Stimulated activated memory B cell treated with anti-CD40 and anti-IgM and Interleukin-4, amounts not matched to agents 10 μg/mL and 1 μg/mL and 100 μg/mL, for 72 hours (primary cell): ENCODE data around the gene SRGAP3.

Experiments
- ATAC-seq: fragments of 150-1000 bp; cut with Tn5 transposase; 2 replicates; pipeline ENCODE4 v1.10.0; 2021
- H3K27ac Mint-ChIP-seq: one replicate; pipeline ENCODE4 v1.8.0; 2022; ENCODE audit warnings: mild to moderate bottlenecking, mixed read lengths
- H3K27me3 Mint-ChIP-seq: one replicate; pipeline ENCODE4 v1.8.0; 2022; ENCODE audit warnings: mixed read lengths
- H3K36me3 Mint-ChIP-seq: one replicate; pipeline ENCODE4 v1.8.0; 2022; ENCODE audit warnings: mixed read lengths
- H3K4me1 Mint-ChIP-seq: one replicate; pipeline ENCODE4 v1.8.0; 2022; ENCODE audit warnings: mixed read lengths
- H3K4me3 Mint-ChIP-seq: one replicate; pipeline ENCODE4 v1.8.0; 2022; ENCODE audit warnings: mild to moderate bottlenecking, moderate library complexity, mixed read lengths
- H3K9me3 Mint-ChIP-seq: one replicate; pipeline ENCODE4 v1.8.0; 2022; ENCODE audit warnings: mixed read lengths

The SRGAP3 gene

DNA sequence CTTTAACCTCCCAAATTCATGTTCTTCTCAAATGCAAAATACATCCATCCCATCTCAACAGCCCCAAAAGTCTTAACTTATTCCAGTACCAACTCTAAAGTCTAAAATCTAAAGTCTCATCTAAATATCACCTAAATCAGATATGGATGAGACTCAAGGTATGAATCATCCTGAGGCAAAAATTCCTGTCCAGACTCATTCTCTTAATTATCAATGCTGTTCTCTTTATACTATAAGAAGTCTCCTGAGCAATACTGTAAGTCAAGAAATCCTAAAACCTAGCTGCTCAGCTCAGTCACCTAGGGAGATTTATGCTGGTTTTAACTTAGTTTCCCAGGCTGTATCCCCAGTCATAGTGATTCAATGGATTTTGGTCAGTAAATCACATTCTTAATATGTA lies 297.3 kb downstream of the SRGAP3 start:
- no peak overlapping the region for H3K4me3 Mint-ChIP-seq
- H3K36me3 Mint-ChIP-seq, result peaks cover 32% of the 10 kb centered on the region
- H3K4me1 Mint-ChIP-seq, result peaks cover 23% of the 10 kb centered on the region
- no peak overlapping the region for H3K27ac Mint-ChIP-seq
- H3K27me3 Mint-ChIP-seq, result no peaks in the 10 kb centered on the region
- no peaks in the 10 kb centered on the region for H3K9me3 Mint-ChIP-seq
- no peak for ATAC-seq

- no peak overlapping the region for H3K4me3 Mint-ChIP-seq
- peaks cover 68% of the 10 kb centered on the region for H3K36me3 Mint-ChIP-seq
- H3K4me1 Mint-ChIP-seq, result peaks cover 6% of the 10 kb centered on the region
- peaks cover 17% of the 10 kb centered on the region for H3K9me3 Mint-ChIP-seq
- no peak overlapping the region for H3K27ac Mint-ChIP-seq
- H3K27me3 Mint-ChIP-seq, result no peaks in the 10 kb centered on the region
- no peak for ATAC-seq
These were observed 303.4 kb downstream of the SRGAP3 start for GRCh38 chr3:8945890-8946600.

DNA sequence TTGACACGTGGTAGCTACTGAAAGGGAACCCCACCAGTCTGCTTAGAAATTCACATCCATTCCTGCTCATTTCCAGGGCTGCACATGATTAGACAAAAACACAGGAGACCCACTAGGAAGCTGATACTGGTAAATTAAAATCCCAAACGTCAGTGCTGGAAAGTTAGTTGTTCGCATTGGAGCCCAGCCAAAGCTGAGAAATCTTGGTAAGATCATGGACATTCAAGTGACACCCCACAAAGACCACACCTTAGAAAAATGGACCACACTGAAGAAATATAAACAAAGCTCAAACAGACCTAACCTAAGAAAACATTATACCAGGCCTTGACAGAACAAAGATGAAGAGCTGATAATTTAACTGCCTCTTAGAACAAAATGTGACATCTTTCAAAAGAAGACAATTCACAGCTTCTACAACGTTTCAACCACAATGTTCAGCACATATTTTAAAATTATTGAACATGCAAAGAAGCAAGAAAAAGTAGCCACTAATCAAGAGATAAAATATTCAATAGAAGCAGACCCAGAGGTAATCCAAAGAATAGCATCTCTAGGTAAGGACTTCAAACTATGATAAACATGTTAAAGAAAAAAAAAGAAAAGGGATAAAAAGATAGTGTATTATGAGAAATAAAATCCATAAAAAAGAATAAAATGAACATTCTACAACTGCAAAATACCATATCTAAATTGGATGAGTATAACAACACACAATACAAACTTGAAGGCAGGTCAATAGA lies 306.5 kb downstream of the SRGAP3 start:
- Mint-ChIP-seq H3K4me1 (no peaks in the 10 kb centered on the region), H3K27ac (no peak overlapping the region), H3K27me3 (no peaks in the 10 kb centered on the region), H3K9me3 (peaks cover 17% of the 10 kb centered on the region), H3K36me3 (peaks cover 72% of the 10 kb centered on the region), H3K4me3 (no peak overlapping the region)
- ATAC-seq, result no peak

- Mint-ChIP-seq H3K4me3 (no peak overlapping the region), H3K9me3 (peaks cover 17% of the 10 kb centered on the region), H3K27me3 (no peaks in the 10 kb centered on the region), H3K4me1 (no peaks in the 10 kb centered on the region), H3K27ac (no peak overlapping the region), H3K36me3 (peaks cover 69% of the 10 kb centered on the region)
- ATAC-seq, result no peak
These were observed 307.3 kb downstream of the SRGAP3 start for GRCh38 chr3:8942115-8942514.

GRCh38 chr3:8938021-8938420 lies 311.4 kb downstream of the SRGAP3 start:
- peaks cover 63% of the 10 kb centered on the region for H3K36me3 Mint-ChIP-seq
- no peaks in the 10 kb centered on the region for H3K4me1 Mint-ChIP-seq
- H3K9me3 Mint-ChIP-seq, result peaks cover 6% of the 10 kb centered on the region
- H3K27ac Mint-ChIP-seq, result no peak overlapping the region
- H3K27me3 Mint-ChIP-seq, result no peaks in the 10 kb centered on the region
- H3K4me3 Mint-ChIP-seq, result no peak overlapping the region
- ATAC-seq, result no peak

GRCh38 chr3:8937064-8938020 lies 312.1 kb downstream of the SRGAP3 start:
- peaks cover 63% of the 10 kb centered on the region for H3K36me3 Mint-ChIP-seq

DNA sequence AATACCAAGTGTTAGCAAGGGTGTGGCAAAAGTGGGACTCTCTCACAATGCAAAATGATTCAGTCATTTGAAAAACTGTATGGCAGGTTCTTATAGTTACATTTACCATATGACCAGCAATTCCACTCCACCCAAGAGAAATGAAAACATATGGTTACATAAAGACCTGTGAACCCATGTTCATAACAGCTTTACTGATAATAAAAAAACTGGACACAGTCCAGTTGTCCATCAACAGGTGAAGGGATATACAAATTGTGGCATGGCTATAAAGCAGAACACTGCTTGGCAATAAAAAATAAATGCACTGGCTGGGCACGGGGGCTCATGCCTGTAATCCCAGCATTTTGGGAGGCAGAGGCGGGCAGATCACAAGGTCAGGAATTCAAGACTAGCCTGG lies 316.9 kb downstream of the SRGAP3 start:
- H3K4me1 Mint-ChIP-seq, result no peaks in the 10 kb centered on the region
- H3K4me3 Mint-ChIP-seq, result no peak overlapping the region
- no peak for ATAC-seq
- H3K36me3 Mint-ChIP-seq, result peaks cover 53% of the 10 kb centered on the region
- no peaks in the 10 kb centered on the region for H3K27me3 Mint-ChIP-seq
- no peaks in the 10 kb centered on the region for H3K9me3 Mint-ChIP-seq
- no peak overlapping the region for H3K27ac Mint-ChIP-seq

More at GRCh38 chr3:8937064-8938020, 312.1 kb downstream of the SRGAP3 start:
- ATAC-seq, result no peak
- Mint-ChIP-seq H3K27ac (no peak overlapping the region), H3K27me3 (no peaks in the 10 kb centered on the region), H3K4me1 (no peaks in the 10 kb centered on the region), H3K4me3 (no peak overlapping the region), H3K9me3 (no peaks in the 10 kb centered on the region)

GRCh38 chr3:8931342-8931741 lies 318.1 kb downstream of the SRGAP3 start:
- H3K36me3 Mint-ChIP-seq, result peaks cover 49% of the 10 kb centered on the region

More at GRCh38 chr3:8931342-8931741, 318.1 kb downstream of the SRGAP3 start:
- no peaks in the 10 kb centered on the region for H3K9me3 Mint-ChIP-seq
- ATAC-seq, result no peak
- no peaks in the 10 kb centered on the region for H3K4me1 Mint-ChIP-seq
- no peak overlapping the region for H3K4me3 Mint-ChIP-seq
- no peak overlapping the region for H3K27ac Mint-ChIP-seq
- no peaks in the 10 kb centered on the region for H3K27me3 Mint-ChIP-seq
